Measurements from ENCODE around the gene ZER1.

The ZER1 gene

DNA sequence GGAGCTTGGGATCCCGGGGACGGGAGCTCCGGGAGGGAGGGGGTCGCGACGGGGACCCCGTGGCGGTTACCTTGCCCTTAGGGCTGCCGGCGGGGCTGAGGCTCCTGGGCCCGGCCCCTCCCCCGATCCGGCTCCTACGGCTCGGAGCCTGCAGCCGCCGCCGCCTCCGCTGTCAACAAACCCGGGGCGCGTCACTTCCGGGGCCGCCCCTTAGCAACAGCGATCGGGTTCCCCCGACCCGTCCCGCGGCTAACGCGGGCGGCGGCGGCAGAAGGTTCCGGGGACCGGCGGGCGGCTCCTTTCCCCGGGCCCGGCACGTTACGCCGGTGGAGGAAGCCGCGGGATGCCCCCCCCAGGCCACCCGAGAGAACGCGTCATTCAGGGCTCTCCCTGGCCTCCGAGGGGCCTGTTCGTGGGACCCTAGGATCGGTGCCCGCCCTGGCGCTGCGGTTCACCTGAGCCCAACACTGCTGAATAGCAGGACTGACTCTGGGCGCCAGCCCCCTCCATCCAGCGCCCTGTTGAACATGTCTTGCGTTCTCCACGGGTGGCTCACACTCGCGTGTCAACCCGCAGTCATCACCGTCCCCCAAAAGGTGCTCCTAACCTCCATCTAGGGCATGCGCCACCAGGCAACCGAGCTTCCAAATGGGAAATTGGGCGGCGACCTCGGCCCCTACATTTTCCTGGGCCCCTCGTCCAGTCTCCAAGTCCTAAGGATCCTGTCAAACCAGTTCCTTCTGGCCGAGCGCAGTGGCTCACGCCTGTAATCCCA lies at the start of gene ZER1:
Gene ZER1 (minus strand): TSS at position 183 of the 775 bp plus-strand sequence. CDS start 16,362 bp downstream, outside the sequence.
- TF ChIP-seq, protein P1, sequence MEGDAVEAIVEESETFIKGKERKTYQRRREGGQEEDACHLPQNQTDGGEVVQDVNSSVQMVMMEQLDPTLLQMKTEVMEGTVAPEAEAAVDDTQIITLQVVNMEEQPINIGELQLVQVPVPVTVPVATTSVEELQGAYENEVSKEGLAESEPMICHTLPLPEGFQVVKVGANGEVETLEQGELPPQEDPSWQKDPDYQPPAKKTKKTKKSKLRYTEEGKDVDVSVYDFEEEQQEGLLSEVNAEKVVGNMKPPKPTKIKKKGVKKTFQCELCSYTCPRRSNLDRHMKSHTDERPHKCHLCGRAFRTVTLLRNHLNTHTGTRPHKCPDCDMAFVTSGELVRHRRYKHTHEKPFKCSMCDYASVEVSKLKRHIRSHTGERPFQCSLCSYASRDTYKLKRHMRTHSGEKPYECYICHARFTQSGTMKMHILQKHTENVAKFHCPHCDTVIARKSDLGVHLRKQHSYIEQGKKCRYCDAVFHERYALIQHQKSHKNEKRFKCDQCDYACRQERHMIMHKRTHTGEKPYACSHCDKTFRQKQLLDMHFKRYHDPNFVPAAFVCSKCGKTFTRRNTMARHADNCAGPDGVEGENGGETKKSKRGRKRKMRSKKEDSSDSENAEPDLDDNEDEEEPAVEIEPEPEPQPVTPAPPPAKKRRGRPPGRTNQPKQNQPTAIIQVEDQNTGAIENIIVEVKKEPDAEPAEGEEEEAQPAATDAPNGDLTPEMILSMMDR (conservative IDR thresholded peaks at IDR 0.05; ENCODE audit: low read depth, low read length), result no peak
- Histone ChIP-seq H3K36me3 (ENCODE audit: insufficient read depth) (no peaks in the 10 kb centered on the region), H3K79me2 (ENCODE audit: insufficient read depth, low read depth) (no peaks in the 10 kb centered on the region), H3K4me3 (IDR thresholded peaks at IDR 0.05; ENCODE audit: insufficient read depth, low read depth, low read length) (no peak within 1 kb of the TSS), H3K4me2 (peak within 1 kb of the TSS; percentile 90), H2AFZ (ENCODE audit: low read depth) (peak within 1 kb of the TSS; percentile 99), H3K4me1 (ENCODE audit: low read depth, poor library complexity, severe bottlenecking) (peaks cover 11% of the 10 kb centered on the region), H3K9ac (peak within 1 kb of the TSS; percentile 37; the same call in 1 of the 2 replicates), H3K27me3 (ENCODE audit: insufficient read depth, low read depth) (no peaks in the 10 kb centered on the region), H3K27ac (peak within 1 kb of the TSS; percentile 66), H4K20me1 (ENCODE audit: insufficient read depth) (no peaks in the 10 kb centered on the region)

- H3K27ac ChIP-seq, result no peak overlapping the region
- no peak overlapping the region for H3K4me3 ChIP-seq (IDR thresholded peaks at IDR 0.05; ENCODE audit: insufficient read depth, low read depth, low read length)
- no peak overlapping the region for H3K4me2 ChIP-seq
Measured at GRCh38 chr9:128820665-128821583, 49.2 kb upstream of the ZER1 start.

DNA sequence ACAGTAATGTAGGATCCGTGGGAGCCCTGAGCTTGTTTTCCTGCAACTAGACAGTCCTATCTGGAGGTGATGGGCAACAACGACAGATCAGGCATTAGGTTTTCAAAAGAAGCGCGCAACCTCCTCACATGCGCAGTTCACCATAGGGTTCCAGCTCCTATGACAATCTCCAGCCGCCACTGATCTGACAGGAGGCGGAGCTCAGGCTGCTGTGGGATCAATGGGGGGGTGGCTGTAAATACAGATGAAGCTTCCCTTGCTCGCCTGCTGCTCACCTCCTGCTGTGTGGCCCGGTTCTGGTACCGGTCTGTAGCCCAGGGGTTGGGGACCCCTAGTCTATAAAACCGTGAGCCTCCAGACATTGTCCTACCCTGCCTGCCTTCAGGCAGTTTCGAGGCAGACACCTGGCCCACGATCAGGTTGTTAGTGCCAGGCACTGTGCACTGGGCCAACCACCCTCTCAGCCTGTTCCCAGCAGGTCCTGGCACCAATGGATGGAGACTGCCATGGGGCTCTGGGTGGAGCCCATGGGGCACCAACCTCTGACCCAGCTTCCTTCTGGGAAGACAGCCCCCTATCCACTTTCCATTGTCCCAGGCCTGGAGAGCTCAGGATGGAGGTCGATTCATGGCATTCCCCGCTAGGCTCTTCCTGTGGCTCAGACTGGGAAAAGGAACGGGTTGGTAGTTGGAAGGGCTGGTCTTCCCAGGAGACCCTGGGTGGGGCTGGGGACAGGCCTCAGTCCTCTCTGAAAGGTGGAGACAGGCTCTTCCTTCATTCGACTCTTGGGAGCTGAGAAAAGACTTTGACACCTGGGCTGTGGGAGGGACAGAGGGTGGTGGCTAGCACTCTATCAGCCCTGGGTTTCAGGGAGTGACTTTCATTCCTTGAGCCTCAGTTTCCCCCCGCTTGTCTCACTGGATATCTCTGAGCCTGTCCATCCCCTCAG lies 48.3 kb upstream of the ZER1 start:
- no peak overlapping the region for H3K9ac ChIP-seq
- no peaks in the 10 kb centered on the region for H3K79me2 ChIP-seq (ENCODE audit: insufficient read depth, low read depth)
- peak overlapping the region; percentile 66; the same call in 1 of the 2 replicates for H3K4me2 ChIP-seq
- H3K4me1 ChIP-seq (ENCODE audit: low read depth, poor library complexity, severe bottlenecking), result peaks cover 13% of the 10 kb centered on the region
- H2AFZ ChIP-seq (ENCODE audit: low read depth), result no peak overlapping the region
- no peak overlapping the region for H3K27ac ChIP-seq
- no peaks in the 10 kb centered on the region for H4K20me1 ChIP-seq (ENCODE audit: insufficient read depth)
- no peak overlapping the region for H3K4me3 ChIP-seq (IDR thresholded peaks at IDR 0.05; ENCODE audit: insufficient read depth, low read depth, low read length)
- H3K27me3 ChIP-seq (ENCODE audit: insufficient read depth, low read depth), result no peaks in the 10 kb centered on the region
- TF ChIP-seq, protein P1 (conservative IDR thresholded peaks at IDR 0.05; ENCODE audit: low read depth, low read length), result no peak
- no peaks in the 10 kb centered on the region for H3K36me3 ChIP-seq (ENCODE audit: insufficient read depth)

More at GRCh38 chr9:128820665-128821583, 49.2 kb upstream of the ZER1 start:
- TF ChIP-seq, protein P1 (conservative IDR thresholded peaks at IDR 0.05; ENCODE audit: low read depth, low read length), result no peak
- Histone ChIP-seq H3K27me3 (ENCODE audit: insufficient read depth, low read depth) (no peaks in the 10 kb centered on the region), H4K20me1 (ENCODE audit: insufficient read depth) (no peaks in the 10 kb centered on the region), H2AFZ (ENCODE audit: low read depth) (no peak overlapping the region), H3K36me3 (ENCODE audit: insufficient read depth) (no peaks in the 10 kb centered on the region), H3K4me1 (ENCODE audit: low read depth, poor library complexity, severe bottlenecking) (peaks cover 13% of the 10 kb centered on the region), H3K79me2 (ENCODE audit: insufficient read depth, low read depth) (no peaks in the 10 kb centered on the region), H3K9ac (no peak overlapping the region)
